Measurements from ENCODE around the gene RELCH.
"Not testable (repeated sequence)": the region's sequence is repeated elsewhere in the genome, so short reads cannot be mapped to it uniquely, and the experiment has no call there.

RELCH gene

GRCh38 chr18:62151068-62151771 lies 35.8 kb upstream of the RELCH start:
- Mint-ChIP-seq H3K27me3 (ENCODE audit: low read depth, poor library complexity) (no peaks in the 10 kb centered on the region), H3K36me3 (ENCODE audit: low read depth) (peaks cover 17% of the 10 kb centered on the region), H3K4me1 (peaks cover 13% of the 10 kb centered on the region), H3K4me3 (no peak overlapping the region), H3K27ac (no peak overlapping the region), H3K9me3 (no peaks in the 10 kb centered on the region)
- DNase-seq: no peak
- TF ChIP-seq CTCF (IDR thresholded peaks at IDR 0.05): no peak

GRCh38 chr18:62152844-62153243 lies 34.2 kb upstream of the RELCH start:
- H3K4me3 Mint-ChIP-seq: no peak overlapping the region
- H3K27ac Mint-ChIP-seq: peak overlapping the region; percentile 78
- H3K9me3 Mint-ChIP-seq: no peaks in the 10 kb centered on the region
- no peak for DNase-seq
- H3K27me3 Mint-ChIP-seq (ENCODE audit: low read depth, poor library complexity): no peaks in the 10 kb centered on the region
- H3K4me1 Mint-ChIP-seq: peaks cover 13% of the 10 kb centered on the region
- TF ChIP-seq CTCF (IDR thresholded peaks at IDR 0.05): no peak
- H3K36me3 Mint-ChIP-seq (ENCODE audit: low read depth): peaks cover 20% of the 10 kb centered on the region

GRCh38 chr18:62157843-62158242 lies 29.2 kb upstream of the RELCH start:
- Mint-ChIP-seq H3K27ac (no peak overlapping the region), H3K27me3 (ENCODE audit: low read depth, poor library complexity) (no peaks in the 10 kb centered on the region), H3K36me3 (ENCODE audit: low read depth) (peaks cover 39% of the 10 kb centered on the region), H3K9me3 (no peaks in the 10 kb centered on the region), H3K4me3 (no peak overlapping the region), H3K4me1 (peaks cover 3% of the 10 kb centered on the region)
- DNase-seq: no peak
- no peak for TF ChIP-seq CTCF (IDR thresholded peaks at IDR 0.05)

- H3K27me3 Mint-ChIP-seq (ENCODE audit: low read depth, poor library complexity): no peaks in the 10 kb centered on the region
Observed at GRCh38 chr18:62164310-62164709, 22.7 kb upstream of the RELCH start.

GRCh38 chr18:62164855-62165487 lies 22.1 kb upstream of the RELCH start:
- Mint-ChIP-seq H3K36me3 (ENCODE audit: low read depth) (peaks cover 59% of the 10 kb centered on the region), H3K9me3 (peaks cover 28% of the 10 kb centered on the region), H3K4me1 (peaks cover 6% of the 10 kb centered on the region), H3K27me3 (ENCODE audit: low read depth, poor library complexity) (no peaks in the 10 kb centered on the region), H3K27ac (no peak overlapping the region), H3K4me3 (no peak overlapping the region)
- DNase-seq: no peak
- TF ChIP-seq CTCF (IDR thresholded peaks at IDR 0.05): no peak

More at GRCh38 chr18:62164310-62164709, 22.7 kb upstream of the RELCH start:
- TF ChIP-seq CTCF (IDR thresholded peaks at IDR 0.05): no peak
- DNase-seq: no peak
- no peak overlapping the region for H3K4me3 Mint-ChIP-seq
- H3K36me3 Mint-ChIP-seq (ENCODE audit: low read depth): peaks cover 66% of the 10 kb centered on the region
- peaks cover 28% of the 10 kb centered on the region for H3K9me3 Mint-ChIP-seq
- no peak overlapping the region for H3K27ac Mint-ChIP-seq
- H3K4me1 Mint-ChIP-seq: peaks cover 6% of the 10 kb centered on the region

GRCh38 chr18:62165583-62165982 lies 21.5 kb upstream of the RELCH start:
- Mint-ChIP-seq H3K27ac (peak overlapping the region; percentile 16), H3K36me3 (ENCODE audit: low read depth) (peaks cover 57% of the 10 kb centered on the region), H3K4me3 (no peak overlapping the region), H3K9me3 (peaks cover 28% of the 10 kb centered on the region), H3K27me3 (ENCODE audit: low read depth, poor library complexity) (no peaks in the 10 kb centered on the region), H3K4me1 (peaks cover 6% of the 10 kb centered on the region)
- no peak for DNase-seq
- TF ChIP-seq CTCF (IDR thresholded peaks at IDR 0.05): no peak

GRCh38 chr18:62166524-62166923 lies 20.5 kb upstream of the RELCH start:
- not testable (repeated sequence) for H3K27me3 Mint-ChIP-seq (ENCODE audit: low read depth, poor library complexity); DNase-seq; H3K4me3 Mint-ChIP-seq; H3K27ac Mint-ChIP-seq; H3K4me1 Mint-ChIP-seq
- H3K9me3 Mint-ChIP-seq: peaks cover 28% of the 10 kb centered on the region
- H3K36me3 Mint-ChIP-seq (ENCODE audit: low read depth): peaks cover 51% of the 10 kb centered on the region
